HEK293T (cell line): ENCODE data around the gene FAM171A2.
A peak's percentile ranks its signal among the peaks of the same experiment; 100 is the strongest.

ENCODE experiments used
- CTCF ChIA-PET: fragments of 350-600 bp; formaldehyde crosslinking; extraction: SDS; loops from one replicate; lab custom pipeline; 2021; ENCODE audit warnings: antibody characterized with exemption, inconsistent platforms; lab: Yijun Ruan, JAX
- POLR2A ChIA-PET: fragments of 350-600 bp; formaldehyde crosslinking; extraction: SDS; loops from one replicate; lab custom pipeline; 2020; ENCODE audit warnings: antibody characterized with exemption, inconsistent platforms; lab: Yijun Ruan, JAX
- DNase-seq: peaks from one replicate; pipeline ENCODE4 v3.0.0; 2012; ENCODE audit warnings: mixed read lengths; ENCODE audit errors: extremely low spot score
- ARNT ChIP-seq: fragments of 450-650 bp; IDR thresholded peaks from 2 replicates; pipeline ENCODE4 v1.6.1; 2017; ENCODE audit warnings: mild to moderate bottlenecking
- BHLHE40 ChIP-seq: fragments of 450-650 bp; IDR thresholded peaks from 2 replicates; pipeline ENCODE4 v1.6.1; 2016; ENCODE audit warnings: mild to moderate bottlenecking, moderate library complexity, borderline replicate concordance
- CTBP1 ChIP-seq: fragments of 450-650 bp; IDR thresholded peaks from 2 replicates; pipeline ENCODE4 v1.6.1; 2016; ENCODE audit warnings: borderline replicate concordance
- ELF4 ChIP-seq: fragments of 450-650 bp; IDR thresholded peaks from 2 replicates; pipeline ENCODE4 v1.6.1; 2017; ENCODE audit warnings: antibody characterized with exemption
- FOXA1 ChIP-seq: fragments of 450-650 bp; IDR thresholded peaks from 2 replicates; pipeline ENCODE4 v1.6.1; 2016; ENCODE audit warnings: mild to moderate bottlenecking
- FOXK2 ChIP-seq: fragments of 450-650 bp; IDR thresholded peaks from 2 replicates; pipeline ENCODE4 v1.6.1; 2016; ENCODE audit warnings: mild to moderate bottlenecking
- FOXM1 ChIP-seq: fragments of 450-650 bp; IDR thresholded peaks from 2 replicates; pipeline ENCODE4 v1.6.1; 2017; ENCODE audit warnings: mild to moderate bottlenecking, borderline replicate concordance
- HDGF ChIP-seq: fragments of 450-650 bp; IDR thresholded peaks from 2 replicates; pipeline ENCODE4 v1.6.1; 2017; ENCODE audit warnings: antibody characterized with exemption, borderline replicate concordance
- L3MBTL2 ChIP-seq: fragments of 450-650 bp; conservative IDR thresholded peaks from 2 replicates; pipeline ENCODE4 v1.6.1; 2016; ENCODE audit warnings: mild to moderate bottlenecking
- LEF1 ChIP-seq: fragments of 450-650 bp; IDR thresholded peaks from 2 replicates; pipeline ENCODE4 v1.6.1; 2017; ENCODE audit warnings: mild to moderate bottlenecking, borderline replicate concordance
- NFRKB ChIP-seq: fragments of 450-650 bp; IDR thresholded peaks from 2 replicates; pipeline ENCODE4 v1.6.1; 2016; ENCODE audit warnings: mild to moderate bottlenecking, moderate library complexity
- SP1 ChIP-seq: fragments of 450-650 bp; IDR thresholded peaks from 2 replicates; pipeline ENCODE4 v1.6.1; 2017
- SUZ12 ChIP-seq: fragments of 450-650 bp; IDR thresholded peaks from 2 replicates; pipeline ENCODE4 v1.6.1; 2016; ENCODE audit warnings: mild to moderate bottlenecking
- TARDBP ChIP-seq: fragments of 450-650 bp; IDR thresholded peaks from 2 replicates; pipeline ENCODE4 v1.6.1; 2016
- ZNF384 ChIP-seq: fragments of 450-650 bp; IDR thresholded peaks from 2 replicates; pipeline ENCODE4 v1.6.1; 2016
- TF ChIP-seq, protein P1 (sequence below): fragments of 450-650 bp; IDR thresholded peaks from 2 replicates; pipeline ENCODE4 v1.6.1; 2016

FAM171A2 gene

DNA sequence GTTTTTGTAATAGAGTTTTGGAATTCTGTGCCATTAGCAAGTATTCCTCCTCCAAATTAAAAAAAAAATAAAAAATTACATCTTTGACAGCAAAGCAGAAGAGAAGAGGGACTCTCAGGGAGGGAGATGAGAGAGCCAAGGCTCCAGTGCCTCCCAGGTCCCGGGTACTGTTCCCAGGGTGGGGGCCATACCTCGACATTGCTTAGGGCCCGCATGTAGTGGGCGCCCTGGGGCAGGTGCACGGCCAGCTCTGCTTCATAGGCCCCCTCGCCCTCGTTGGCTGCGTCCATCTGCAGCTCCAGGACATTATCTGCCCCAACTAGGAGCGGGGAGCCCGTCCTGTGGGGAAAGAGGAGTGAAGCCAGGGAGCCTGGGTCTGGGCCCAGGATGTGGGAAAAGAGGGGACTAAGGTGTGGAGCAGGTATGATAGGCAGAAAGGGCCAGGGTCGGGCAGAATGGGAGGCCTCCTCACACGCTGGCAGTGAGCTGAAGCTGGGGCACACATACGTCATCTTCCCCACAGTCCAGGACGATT, 14.6 kb upstream of the FAM171A2 start:
- CTCF ChIA-PET, result no interaction called here
- no peak for DNase-seq
- TF ChIP-seq, protein P1, sequence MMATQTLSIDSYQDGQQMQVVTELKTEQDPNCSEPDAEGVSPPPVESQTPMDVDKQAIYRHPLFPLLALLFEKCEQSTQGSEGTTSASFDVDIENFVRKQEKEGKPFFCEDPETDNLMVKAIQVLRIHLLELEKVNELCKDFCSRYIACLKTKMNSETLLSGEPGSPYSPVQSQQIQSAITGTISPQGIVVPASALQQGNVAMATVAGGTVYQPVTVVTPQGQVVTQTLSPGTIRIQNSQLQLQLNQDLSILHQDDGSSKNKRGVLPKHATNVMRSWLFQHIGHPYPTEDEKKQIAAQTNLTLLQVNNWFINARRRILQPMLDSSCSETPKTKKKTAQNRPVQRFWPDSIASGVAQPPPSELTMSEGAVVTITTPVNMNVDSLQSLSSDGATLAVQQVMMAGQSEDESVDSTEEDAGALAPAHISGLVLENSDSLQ, result no peak
- TF ChIP-seq NFRKB (no peak), ZNF384 (no peak), HDGF (no peak), FOXK2 (no peak), ELF4 (no peak), TARDBP (no peak)
- POLR2A ChIA-PET, result no interaction called here

DNA sequence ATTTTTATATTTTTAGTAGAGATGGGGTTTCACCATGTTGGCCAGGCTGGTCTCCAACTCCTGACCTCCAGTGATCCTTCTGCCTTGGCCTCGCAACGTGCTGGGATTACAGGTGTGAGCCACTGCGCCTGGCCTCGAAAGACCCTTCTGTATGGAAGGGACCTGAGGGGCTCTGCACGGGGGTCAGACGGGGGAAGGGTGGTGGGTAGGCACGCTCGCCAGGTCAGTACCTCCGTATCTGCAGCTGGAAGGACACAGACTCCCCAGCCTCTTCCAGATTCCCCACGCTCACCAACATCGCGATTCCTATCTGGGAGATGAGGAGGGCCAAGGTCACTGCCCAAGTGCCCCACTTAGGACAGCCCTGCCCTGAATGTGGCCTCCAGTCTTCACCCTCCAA, 13.1 kb upstream of the FAM171A2 start:
- CTCF ChIA-PET, result interaction anchor here (0.6 to 1.5 kb wide), 5 partner anchors 9 to 478 kb away, joined by 3 to 7 read pairs (median 3); partner anchors contain the start of gene FAM171A2
- no peak for TF ChIP-seq FOXM1
- no peak for TF ChIP-seq FOXK2
- TF ChIP-seq LEF1, result no peak
- no peak for TF ChIP-seq ARNT
- no peak for TF ChIP-seq FOXA1
- TF ChIP-seq TARDBP, result no peak
- TF ChIP-seq CTBP1, result no peak
- no peak for TF ChIP-seq ZNF384
- TF ChIP-seq NFRKB, result no peak
- no peak for TF ChIP-seq SUZ12
- TF ChIP-seq ELF4, result no peak
- no peak for TF ChIP-seq SP1
- POLR2A ChIA-PET, result interaction anchor here (1.5 kb wide), 1 partner anchor 8 kb away, joined by 8 read pairs; no protein-coding TSS in a partner anchor
- no peak for DNase-seq

DNA sequence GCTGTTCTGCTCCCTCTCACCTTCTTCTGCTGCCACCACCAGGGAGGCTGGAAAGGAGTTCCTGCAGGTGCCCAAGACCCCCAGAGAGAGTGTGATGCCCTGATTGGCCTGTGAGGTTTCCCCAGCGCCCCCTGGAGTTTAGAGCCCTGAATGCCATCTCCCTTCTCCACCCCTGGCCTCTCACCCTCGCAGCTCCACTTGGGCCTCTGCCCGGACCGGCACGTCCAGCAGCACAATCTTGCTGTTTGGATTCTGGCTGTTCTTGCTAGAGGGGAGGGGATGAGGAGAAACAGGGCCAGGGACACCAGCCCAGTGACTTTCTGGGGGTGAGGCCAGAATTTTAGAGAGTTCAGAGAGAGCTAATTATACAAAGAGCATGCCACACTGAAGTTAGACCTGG, 12.5 kb upstream of the FAM171A2 start:
- CTCF ChIA-PET, result interaction anchor here (0.6 to 1.5 kb wide), 5 partner anchors 9 to 157 kb away, joined by 3 to 7 read pairs (median 3); partner anchors contain the start of gene FAM171A2
- no peak for TF ChIP-seq HDGF
- no peak for TF ChIP-seq FOXM1
- no peak for TF ChIP-seq SUZ12
- TF ChIP-seq CTBP1, result no peak
- TF ChIP-seq TARDBP, result no peak
- TF ChIP-seq, protein P1, result no peak
- no peak for TF ChIP-seq ELF4
- no peak for TF ChIP-seq FOXA1
- no peak for TF ChIP-seq SP1
- no peak for TF ChIP-seq ZNF384
- TF ChIP-seq BHLHE40, result no peak
- TF ChIP-seq NFRKB, result no peak
- no peak for TF ChIP-seq L3MBTL2
- TF ChIP-seq FOXK2, result no peak
- no peak for TF ChIP-seq ARNT
- TF ChIP-seq LEF1, result no peak
- POLR2A ChIA-PET, result interaction anchor here (0.8 to 1.5 kb wide), 3 partner anchors 8 to 10 kb away, joined by 3 to 8 read pairs (median 6); no protein-coding TSS in a partner anchor
- DNase-seq, result peak; percentile 62

DNA sequence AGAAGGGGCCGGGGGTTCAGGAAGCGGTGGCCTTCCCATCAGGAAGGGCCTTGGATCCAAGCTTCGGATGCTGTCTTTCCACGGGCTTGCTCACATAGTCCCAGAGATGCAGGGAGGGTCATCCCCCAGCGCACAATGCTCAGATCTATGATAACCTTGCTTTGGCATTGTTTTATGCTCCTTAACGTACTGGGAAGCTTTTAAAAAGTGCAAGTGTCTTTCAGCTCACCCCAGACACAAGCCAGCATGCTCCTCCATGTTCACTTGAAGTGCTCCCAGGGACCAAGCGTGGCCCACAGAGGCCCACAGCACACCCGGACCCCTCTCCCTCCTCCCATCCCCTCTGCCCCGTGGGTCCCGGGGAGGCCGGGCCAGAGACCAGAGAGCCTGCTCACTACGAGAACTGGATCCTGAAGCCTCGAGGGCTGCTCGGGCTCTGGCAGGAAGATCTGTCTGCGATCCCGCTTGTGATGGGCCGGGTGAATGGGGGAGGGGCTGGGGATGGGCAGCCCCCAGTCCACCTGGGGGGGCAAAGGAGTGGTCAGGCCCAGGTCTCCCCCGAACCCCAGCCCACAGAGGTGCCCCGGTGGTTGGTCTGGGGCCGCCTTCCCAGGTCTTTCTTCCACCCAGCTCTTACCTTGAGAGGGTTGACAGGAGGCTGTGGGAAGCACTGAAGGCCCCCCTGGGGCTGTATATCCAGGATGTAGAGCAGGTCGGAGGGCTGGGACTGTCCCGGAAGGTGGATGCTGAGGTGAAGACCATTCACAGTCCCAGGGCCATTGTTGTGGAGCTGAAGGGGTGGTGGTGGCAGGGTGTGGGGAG, 11.8 kb upstream of the FAM171A2 start:
- CTCF ChIA-PET, result interaction anchor here (0.5 to 1.5 kb wide), 7 partner anchors 8 to 157 kb away, joined by 3 to 7 read pairs (median 4); partner anchors contain the start of gene FAM171A2
- POLR2A ChIA-PET, result interaction anchor here (0.8 to 1.5 kb wide), 3 partner anchors 8 to 10 kb away, joined by 3 to 8 read pairs (median 6); no protein-coding TSS in a partner anchor
- no peak for DNase-seq
- TF ChIP-seq ARNT, result no peak
- TF ChIP-seq ZNF384, result no peak
- no peak for TF ChIP-seq HDGF
- no peak for TF ChIP-seq FOXM1
- TF ChIP-seq SUZ12, result no peak
- TF ChIP-seq FOXK2, result no peak
- no peak for TF ChIP-seq BHLHE40
- TF ChIP-seq L3MBTL2, result no peak
- no peak for TF ChIP-seq ELF4
- TF ChIP-seq SP1, result no peak
- TF ChIP-seq FOXA1, result no peak
- TF ChIP-seq CTBP1, result no peak

DNA sequence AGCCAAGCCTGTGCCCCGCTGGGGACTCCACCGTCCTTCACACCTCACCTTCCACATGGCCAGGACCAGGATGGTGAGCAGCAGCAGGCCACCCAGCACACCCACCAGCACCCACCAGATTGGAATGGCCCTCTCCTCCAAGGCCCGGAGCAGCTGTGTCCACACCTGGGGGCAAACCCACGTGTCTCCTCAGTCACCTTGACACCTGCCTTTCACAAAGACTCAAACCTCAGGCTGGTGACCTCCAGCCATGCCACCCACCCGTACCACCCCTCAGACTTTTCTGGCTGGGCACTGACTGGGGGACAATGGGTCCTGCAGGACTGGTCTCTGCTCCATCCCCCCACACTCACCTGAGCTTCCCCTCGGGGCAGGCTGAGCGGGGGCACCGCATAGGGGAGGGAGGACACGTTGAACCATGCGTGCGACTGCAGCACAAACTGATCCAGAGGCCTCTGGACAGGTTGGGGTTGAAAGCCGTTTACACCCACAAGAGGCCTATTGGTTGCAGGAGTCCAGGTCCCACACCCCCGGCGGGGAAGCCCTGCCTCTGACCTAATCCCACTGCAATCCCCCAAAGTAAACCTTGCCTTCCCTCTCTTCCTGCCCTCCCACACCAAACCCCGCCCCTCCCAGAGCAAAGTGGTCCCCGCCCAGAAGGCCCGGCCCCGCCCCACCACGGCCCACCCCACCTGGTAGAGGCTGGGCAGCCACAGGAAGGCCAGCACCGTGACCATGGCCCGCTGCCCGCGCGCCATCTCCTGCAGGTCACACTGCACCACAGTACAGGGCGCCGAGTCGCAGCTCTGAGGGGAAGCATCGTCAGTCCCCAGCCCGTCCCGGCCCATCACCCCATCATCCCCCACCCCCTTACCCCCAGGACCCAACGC, 10.9 kb upstream of the FAM171A2 start:
- no peak for DNase-seq
- ChIA-PET POLR2A (no interaction called here), CTCF (interaction anchor here (1.5 kb wide), 1 partner anchor 16 kb away, joined by 4 read pairs; no protein-coding TSS in a partner anchor)
- TF ChIP-seq ELF4, result no peak
- no peak for TF ChIP-seq HDGF
- no peak for TF ChIP-seq ARNT
- no peak for TF ChIP-seq SP1
- TF ChIP-seq BHLHE40, result no peak
- no peak for TF ChIP-seq L3MBTL2
- TF ChIP-seq FOXA1, result no peak
- TF ChIP-seq FOXM1, result no peak
- no peak for TF ChIP-seq FOXK2
- no peak for TF ChIP-seq NFRKB
- no peak for TF ChIP-seq CTBP1
- TF ChIP-seq, protein P1, result no peak
- TF ChIP-seq SUZ12, result no peak
- TF ChIP-seq ZNF384, result no peak
- no peak for TF ChIP-seq LEF1
